Liver (tissue), 3 donors: ENCODE data around the gene PEMT.

Experiments used
- ATF3 ChIP-seq: IDR thresholded peaks from 2 replicates; pipeline ENCODE4 v1.6.1; 2016; ENCODE audit warnings: antibody characterized with exemption
- CTCF ChIP-seq: fragments of 150-350 bp; IDR thresholded peaks from 2 replicates; pipeline ENCODE4 v1.5.1; 2017; ENCODE audit warnings: improper control_type of control experiment, low read depth, low read length; ENCODE audit not compliant: missing input control
- EGR1 ChIP-seq, 2 donors: IDR thresholded peaks; 2 replicates each; pipeline ENCODE4 v1.6.1; 2016 to 2018; ENCODE audit warnings: antibody characterized with exemption in 2 of 2, low read depth in 2 of 2
- FOXA1 ChIP-seq: IDR thresholded peaks from 2 replicates; pipeline ENCODE4 v1.6.1; 2016; ENCODE audit warnings: antibody characterized with exemption
- GABPA ChIP-seq, 2 donors: IDR thresholded peaks in 1 of 2; conservative IDR thresholded peaks in 1 of 2; 2 replicates each; pipeline ENCODE4 v1.6.1; 2016; ENCODE audit warnings: antibody characterized with exemption in 2 of 2, mild to moderate bottlenecking in 1 of 2, moderate library complexity in 1 of 2
- HNF4A ChIP-seq, 2 donors: conservative IDR thresholded peaks; 2 replicates each; pipeline ENCODE4 v1.6.1; 2016; ENCODE audit warnings: antibody characterized with exemption in 2 of 2, mild to moderate bottlenecking in 2 of 2
- HNF4G ChIP-seq: IDR thresholded peaks from 2 replicates; pipeline ENCODE4 v1.6.1; 2016; ENCODE audit warnings: antibody characterized with exemption
- JUND ChIP-seq, 2 donors: IDR thresholded peaks; 2 replicates each; pipeline ENCODE4 v1.6.1; 2016; ENCODE audit warnings: antibody characterized with exemption in 2 of 2
- MAX ChIP-seq: IDR thresholded peaks from 2 replicates; pipeline ENCODE4 v1.6.1; 2016; ENCODE audit warnings: antibody characterized with exemption
- RAD21 ChIP-seq, 2 donors: IDR thresholded peaks; 2 replicates each; pipeline ENCODE4 v1.6.1; 2016; ENCODE audit warnings: antibody characterized with exemption in 2 of 2, mild to moderate bottlenecking in 2 of 2
- REST ChIP-seq: IDR thresholded peaks from 2 replicates; pipeline ENCODE4 v1.6.1; 2016; ENCODE audit warnings: antibody characterized with exemption, mild to moderate bottlenecking
- TAF1 ChIP-seq: conservative IDR thresholded peaks from 2 replicates; pipeline ENCODE4 v1.6.1; 2016; ENCODE audit warnings: antibody characterized with exemption, mild to moderate bottlenecking
- YY1 ChIP-seq: IDR thresholded peaks from 2 replicates; pipeline ENCODE4 v1.6.1; 2016; ENCODE audit warnings: antibody characterized with exemption, mild to moderate bottlenecking
- donor health status: healthy.
- donor health status: healthy.

GRCh38 chr17:17491546-17491988, 99.9 kb downstream of the PEMT start:
- TF ChIP-seq CTCF: no peak
- no peak for TF ChIP-seq REST
- no peak for TF ChIP-seq RAD21 (IDR thresholded peaks at IDR 0.05)
- no peak for TF ChIP-seq HNF4A (conservative IDR thresholded peaks at IDR 0.05)
- TF ChIP-seq YY1: no peak
- TF ChIP-seq GABPA (IDR thresholded peaks at IDR 0.05 in 1 of 2, conservative IDR thresholded peaks at IDR 0.05 in 1 of 2): no peak
- TF ChIP-seq MAX: no peak
- no peak for TF ChIP-seq TAF1
- TF ChIP-seq JUND (IDR thresholded peaks at IDR 0.05): no peak
- TF ChIP-seq EGR1 (IDR thresholded peaks at IDR 0.05; ENCODE audit: low read depth in 2 of 2): no peak
- no peak for TF ChIP-seq ATF3
- no peak for TF ChIP-seq HNF4G
- TF ChIP-seq FOXA1: no peak
